NOMO-1 (cell line): ENCODE data around the gene EFNB3.

Experiments used
- DNase-seq, 2 experiments: peaks; one replicate each; lab custom pipeline; 2025; ENCODE audit not compliant: unreplicated experiment in 2 of 2; lab: John Stamatoyannopoulos, UW

The EFNB3 gene

DNA sequence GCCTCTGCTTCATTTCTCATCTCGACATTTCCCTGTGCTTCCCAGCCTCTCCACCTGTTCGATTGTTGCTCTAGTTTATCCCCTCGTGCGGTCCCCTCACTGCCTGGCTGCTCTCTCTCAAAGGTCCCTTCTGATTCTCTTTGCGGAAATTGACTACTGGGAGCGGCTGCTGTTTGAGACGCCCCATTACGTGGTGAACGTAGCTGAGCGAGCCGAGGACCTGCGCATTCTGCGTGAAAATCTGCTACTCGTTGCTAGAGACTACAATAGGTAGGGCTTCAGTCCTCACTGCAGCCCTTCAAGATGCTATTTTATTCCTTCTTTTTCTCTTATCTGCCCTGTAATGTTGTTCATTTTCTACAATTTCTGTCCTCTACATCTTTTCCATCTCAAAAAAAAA lies 52.0 kb downstream of the EFNB3 start:
- no peak for DNase-seq
